Spleen (tissue), 7 donors: ENCODE data around the gene KLHL12.

Experiments used
- POLR2A ChIP-seq, 3 donors: fragments of 450-650 bp; IDR thresholded peaks; one replicate each; pipeline ENCODE4 v1.5.1; 2017; ENCODE audit warnings: antibody characterized with exemption in 3 of 3, mild to moderate bottlenecking in 1 of 3
- POLR2AphosphoS5 ChIP-seq, 3 donors: sonication (generic); formaldehyde crosslinking; IDR thresholded peaks; one replicate each; pipeline ENCODE4 v1.5.1; 2017; ENCODE audit warnings: antibody characterized with exemption in 3 of 3
- TF ChIP-seq, protein P1 (sequence below), 11 experiments: fragments of 200-600 bp in 7 of 11; fragments of 450-650 bp in 4 of 11; sonication (generic) in 4 of 11; IDR thresholded peaks in 8 of 11; conservative IDR thresholded peaks in 3 of 11; 1 replicate in 7 of 11; 2 replicates in 4 of 11; pipeline versions ENCODE4 v1.4.0 to v1.8.0; 2016 to 2021; ENCODE audit warnings: antibody characterized with exemption in 11 of 11, inconsistent platforms in 4 of 11, mild to moderate bottlenecking in 1 of 11
- donor health status: DM: no; HTN: no; CAD: no; lungs with moderate emphysema.
- donor health status: DM: no; HTN: no; CAD: no.
- donor health status: DM: no; HTN: no; CAD: no.

DNA sequence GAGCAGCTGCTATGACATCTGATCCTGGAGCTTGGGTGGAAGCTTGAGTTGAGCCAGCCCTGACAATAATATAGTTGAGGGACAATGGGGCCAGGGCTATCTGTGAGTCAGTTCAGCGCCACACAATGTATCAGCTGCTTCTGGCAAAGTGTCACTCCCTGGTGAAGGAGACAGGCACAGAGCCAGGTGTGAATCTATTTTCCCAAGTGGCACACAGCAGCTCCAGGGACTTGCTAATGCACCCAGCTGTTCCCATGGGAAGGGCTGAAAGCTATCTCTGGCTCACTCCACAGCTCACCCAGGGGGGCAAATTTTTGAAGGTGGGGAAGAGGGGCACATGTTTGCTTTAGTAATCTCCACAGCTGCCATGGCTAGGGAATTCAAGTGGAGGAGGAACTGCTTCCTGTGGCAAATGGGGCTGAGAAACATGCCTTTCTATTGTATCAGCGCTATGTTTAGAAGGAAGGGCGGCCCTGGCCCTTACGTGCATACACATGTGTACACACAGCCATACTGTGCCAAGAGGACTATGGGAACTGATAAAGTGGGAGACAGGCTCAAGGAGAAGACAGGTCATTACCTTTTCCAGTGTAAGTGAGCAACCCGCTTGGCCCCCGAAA is 37.9 kb upstream of the KLHL12 start:
- TF ChIP-seq, protein P1, sequence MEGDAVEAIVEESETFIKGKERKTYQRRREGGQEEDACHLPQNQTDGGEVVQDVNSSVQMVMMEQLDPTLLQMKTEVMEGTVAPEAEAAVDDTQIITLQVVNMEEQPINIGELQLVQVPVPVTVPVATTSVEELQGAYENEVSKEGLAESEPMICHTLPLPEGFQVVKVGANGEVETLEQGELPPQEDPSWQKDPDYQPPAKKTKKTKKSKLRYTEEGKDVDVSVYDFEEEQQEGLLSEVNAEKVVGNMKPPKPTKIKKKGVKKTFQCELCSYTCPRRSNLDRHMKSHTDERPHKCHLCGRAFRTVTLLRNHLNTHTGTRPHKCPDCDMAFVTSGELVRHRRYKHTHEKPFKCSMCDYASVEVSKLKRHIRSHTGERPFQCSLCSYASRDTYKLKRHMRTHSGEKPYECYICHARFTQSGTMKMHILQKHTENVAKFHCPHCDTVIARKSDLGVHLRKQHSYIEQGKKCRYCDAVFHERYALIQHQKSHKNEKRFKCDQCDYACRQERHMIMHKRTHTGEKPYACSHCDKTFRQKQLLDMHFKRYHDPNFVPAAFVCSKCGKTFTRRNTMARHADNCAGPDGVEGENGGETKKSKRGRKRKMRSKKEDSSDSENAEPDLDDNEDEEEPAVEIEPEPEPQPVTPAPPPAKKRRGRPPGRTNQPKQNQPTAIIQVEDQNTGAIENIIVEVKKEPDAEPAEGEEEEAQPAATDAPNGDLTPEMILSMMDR (IDR thresholded peaks at IDR 0.05 in 8 of 11, conservative IDR thresholded peaks at IDR 0.05 in 3 of 11) = no peak
- TF ChIP-seq POLR2AphosphoS5 (IDR thresholded peaks at IDR 0.05) (no peak), POLR2A (IDR thresholded peaks at IDR 0.05) (no peak)
